ENCODE measurements around the gene UEVLD.

GRCh38 chr11:18533365-18533764 is 55.2 kb downstream of the UEVLD start:
- no peak for TF ChIP-seq EZH2 (IDR thresholded peaks at IDR 0.05; ENCODE audit: low read length, missing control alignments)
- no peak for TF ChIP-seq CTCF (conservative IDR thresholded peaks at IDR 0.05 in 1 of 2, IDR thresholded peaks at IDR 0.05 in 1 of 2; ENCODE audit: low read depth in 1 of 2, low read length in 2 of 2)
